HCT116 (cell line): ENCODE results near the gene KIRREL3. TPM values are rescaled to one million over a fixed set of nuclear protein-coding genes. Genes with fewer than 3 reads are reported as not detected.

Experiments
- ATAC-seq: fragments of 200-7000 bp; cut with Tn5 transposase; 2 replicates; pipeline ENCODE4 v1.9.1; 2020; ENCODE audit warnings: mild to moderate bottlenecking, moderate library complexity
- BruUV-seq: library from RNA; stranded (reverse); fragments of 400-500 nt; replicated peaks from 2 replicates; lab custom pipeline; 2021; lab: Mats Ljungman, UMichigan
- CTCF ChIA-PET: fragments of 300-600 bp; sonication (Branson Sonifier 250); formaldehyde crosslinking; loops from one replicate; lab custom pipeline; 2021; ENCODE audit warnings: antibody characterized with exemption; lab: Charles Lee
- POLR2A ChIA-PET: fragments of 300-600, 350-600 bp; sonication (Branson Sonifier 250); formaldehyde crosslinking; loops from one replicate; lab custom pipeline; 2021; ENCODE audit warnings: antibody characterized with exemption; lab: Charles Lee
- RAD21 ChIA-PET, 2 experiments: fragments of 300-600 bp; sonication (Branson Sonifier 250); formaldehyde crosslinking; loops; one replicate each; lab custom pipeline; 2023; ENCODE audit warnings: low total read pairs in 2 of 2; ENCODE audit not compliant: uncharacterized antibody in 2 of 2, unreplicated experiment in 2 of 2, low non-redundant PET in 1 of 2; lab: Charles Lee
- DNase-seq: peaks from one replicate; pipeline ENCODE4 v3.0.0-alpha.2; 2010; ENCODE audit warnings: low read depth, low spot score
- H2AFZ ChIP-seq: fragments of 200-600 bp; shearing (Covaris generic), sonication (generic); 2 replicates; pipeline ENCODE4 v1.6.1; 2017; ENCODE audit warnings: low read depth, mixed run types, mixed read lengths, antibody characterized with exemption, low read length; ENCODE audit not compliant: poor library complexity, severe bottlenecking
- H3K27ac ChIP-seq: 2 replicates; pipeline ENCODE4 v1.5.1; 2012; ENCODE audit warnings: low read depth, low read length
- H3K27me3 ChIP-seq: fragments of 200-600 bp; sonication (generic); 2 replicates; pipeline ENCODE4 v1.6.1; 2016; ENCODE audit warnings: mixed run types, low read length, mixed read lengths; ENCODE audit not compliant: insufficient read depth
- H3K36me3 ChIP-seq, 2 experiments: fragments of 200-500 bp in 1 of 2; fragments of 200-600 bp in 1 of 2; sonication (Bioruptor generic) in 1 of 2; sonication (generic) in 1 of 2; 2 replicates each; pipeline versions ENCODE4 v1.5.1 to v1.6.1; 2014 to 2016; ENCODE audit warnings: low read length in 2 of 2, inconsistent platforms in 1 of 2, mixed read lengths in 1 of 2, mixed run types in 1 of 2; ENCODE audit not compliant: insufficient read depth in 2 of 2, control insufficient read depth in 1 of 2
- H3K4me1 ChIP-seq, 2 experiments: fragments of 200-600 bp in 1 of 2; sonication (generic) in 1 of 2; 2 replicates each; pipeline versions ENCODE4 v1.5.1 to v1.6.1; 2012 to 2017; ENCODE audit warnings: low read length in 2 of 2, inconsistent platforms in 1 of 2, mild to moderate bottlenecking in 1 of 2, mixed read lengths in 1 of 2, mixed run types in 1 of 2, moderate library complexity in 1 of 2; ENCODE audit not compliant: insufficient read depth in 2 of 2, control insufficient read depth in 1 of 2
- H3K4me2 ChIP-seq: fragments of 200-600 bp; sonication (generic); 2 replicates; pipeline ENCODE4 v1.6.1; 2017; ENCODE audit warnings: mixed run types, low read length, mixed read lengths
- H3K4me3 ChIP-seq, 2 experiments: fragments of 200-600 bp in 1 of 2; sonication (generic) in 1 of 2; replicated peaks in 1 of 2; 2 replicates each; pipeline ENCODE4 v1.5.1; 2011 to 2016; ENCODE audit warnings: low read length in 2 of 2, control low read depth in 1 of 2, low read depth in 1 of 2, mild to moderate bottlenecking in 1 of 2, mixed read lengths in 1 of 2, mixed run types in 1 of 2
- H3K79me2 ChIP-seq: fragments of 200-600 bp; sonication (generic); 2 replicates; pipeline ENCODE4 v1.6.1; 2017; ENCODE audit warnings: mild to moderate bottlenecking, mixed run types, low read length, moderate library complexity, mixed read lengths; ENCODE audit not compliant: insufficient read depth
- H3K9ac ChIP-seq: fragments of 200-600 bp; sonication (generic); 2 replicates; pipeline ENCODE4 v1.6.1; 2016; ENCODE audit warnings: low read length, mixed read lengths
- H3K9me2 ChIP-seq: fragments of 200-600 bp; sonication (generic), shearing (Covaris generic); 2 replicates; pipeline ENCODE4 v1.6.1; 2017; ENCODE audit warnings: mixed run types, mild to moderate bottlenecking, moderate library complexity; ENCODE audit not compliant: insufficient read depth
- H3K9me3 ChIP-seq, 2 experiments: fragments of 200-500 bp in 1 of 2; fragments of 200-600 bp in 1 of 2; sonication (Bioruptor generic) in 1 of 2; sonication (generic) in 1 of 2; 2 replicates each; pipeline ENCODE4 v1.6.1; 2014 to 2017; ENCODE audit warnings: low read length in 2 of 2, mixed read lengths in 2 of 2, inconsistent platforms in 1 of 2, low read depth in 1 of 2, mild to moderate bottlenecking in 1 of 2, mixed run types in 1 of 2, moderate library complexity in 1 of 2; ENCODE audit not compliant: control insufficient read depth in 1 of 2, insufficient read depth in 1 of 2
- H4K20me1 ChIP-seq: fragments of 200-600 bp; sonication (generic), shearing (Covaris generic); 2 replicates; pipeline ENCODE4 v1.6.1; 2017; ENCODE audit warnings: mixed run types, mild to moderate bottlenecking, moderate library complexity; ENCODE audit not compliant: insufficient read depth
- CBX3 ChIP-seq: IDR thresholded peaks from 2 replicates; pipeline ENCODE4 v1.6.1; 2012; ENCODE audit warnings: low read depth
- CEBPB ChIP-seq: IDR thresholded peaks from 2 replicates; pipeline ENCODE4 v1.6.1; 2012; ENCODE audit warnings: low read depth
- ELF1 ChIP-seq: IDR thresholded peaks from 2 replicates; pipeline ENCODE4 v1.6.1; 2012; ENCODE audit warnings: low read depth, borderline replicate concordance
- EZH2 ChIP-seq: fragments of 200-600 bp; sonication (generic); IDR thresholded peaks from 2 replicates; pipeline ENCODE4 v1.6.1; 2017; ENCODE audit warnings: antibody characterized with exemption, mixed run types
- EZH2phosphoT487 ChIP-seq: fragments of 200-600 bp; IDR thresholded peaks from 2 replicates; pipeline ENCODE4 v1.6.1; 2018; ENCODE audit warnings: antibody characterized with exemption, borderline replicate concordance
- POLR2A ChIP-seq: IDR thresholded peaks from 2 replicates; pipeline ENCODE4 v1.7.0; 2011; ENCODE audit warnings: borderline replicate concordance; ENCODE audit not compliant: insufficient read depth, insufficient read length; ENCODE audit errors: extremely low read depth
- POLR2AphosphoS5 ChIP-seq: IDR thresholded peaks from 2 replicates; pipeline ENCODE4 v1.6.1; 2011; ENCODE audit warnings: mild to moderate bottlenecking, low read depth, low read length, moderate library complexity
- RAD21 ChIP-seq: IDR thresholded peaks from 2 replicates; pipeline ENCODE4 v1.6.1; 2012; ENCODE audit warnings: low read depth, mild to moderate bottlenecking
- SP1 ChIP-seq: IDR thresholded peaks from 2 replicates; pipeline ENCODE4 v1.6.1; 2012; ENCODE audit warnings: low read depth
- SRF ChIP-seq: IDR thresholded peaks from 2 replicates; pipeline ENCODE4 v1.6.1; 2012; ENCODE audit warnings: low read depth
- TCF7L2 ChIP-seq: IDR thresholded peaks from 2 replicates; pipeline ENCODE4 v1.7.0; 2011; ENCODE audit warnings: borderline replicate concordance, inconsistent platforms; ENCODE audit not compliant: insufficient read depth, insufficient read length; ENCODE audit errors: extremely low read depth
- YY1 ChIP-seq: IDR thresholded peaks from 2 replicates; pipeline ENCODE4 v1.6.1; 2011; ENCODE audit warnings: low read length, low read depth, moderate library complexity, mild to moderate bottlenecking; ENCODE audit not compliant: insufficient replicate concordance; ENCODE audit errors: extremely low read depth
- ZFX ChIP-seq: fragments of 450-650 bp; IDR thresholded peaks from 2 replicates; pipeline ENCODE4 v1.6.1; 2017
- ZNF274 ChIP-seq: fragments of 200-500 bp; sonication (Bioruptor generic); IDR thresholded peaks from 2 replicates; pipeline ENCODE4 v1.6.1; 2014; ENCODE audit warnings: mild to moderate bottlenecking, low read depth, low read length, inconsistent platforms
- intact Hi-C: fragments of 100-400 bp; cut with micrococcal nuclease; formaldehyde crosslinking; loops from 2 replicates; pipeline ENCODE4 v1.10.0; 2022
- total RNA-seq: library from RNA; stranded (reverse); gene quantifications from one replicate; pipeline ENCODE4 v1.2.1, GENCODE V29; 2021; ENCODE audit not compliant: unreplicated experiment
- TF ChIP-seq, protein P1 (sequence below): IDR thresholded peaks from 2 replicates; pipeline ENCODE4 v1.6.1; 2012

Gene KIRREL3
- total RNA-seq, 1 experiment from 2014 or later, result not detected

DNA sequence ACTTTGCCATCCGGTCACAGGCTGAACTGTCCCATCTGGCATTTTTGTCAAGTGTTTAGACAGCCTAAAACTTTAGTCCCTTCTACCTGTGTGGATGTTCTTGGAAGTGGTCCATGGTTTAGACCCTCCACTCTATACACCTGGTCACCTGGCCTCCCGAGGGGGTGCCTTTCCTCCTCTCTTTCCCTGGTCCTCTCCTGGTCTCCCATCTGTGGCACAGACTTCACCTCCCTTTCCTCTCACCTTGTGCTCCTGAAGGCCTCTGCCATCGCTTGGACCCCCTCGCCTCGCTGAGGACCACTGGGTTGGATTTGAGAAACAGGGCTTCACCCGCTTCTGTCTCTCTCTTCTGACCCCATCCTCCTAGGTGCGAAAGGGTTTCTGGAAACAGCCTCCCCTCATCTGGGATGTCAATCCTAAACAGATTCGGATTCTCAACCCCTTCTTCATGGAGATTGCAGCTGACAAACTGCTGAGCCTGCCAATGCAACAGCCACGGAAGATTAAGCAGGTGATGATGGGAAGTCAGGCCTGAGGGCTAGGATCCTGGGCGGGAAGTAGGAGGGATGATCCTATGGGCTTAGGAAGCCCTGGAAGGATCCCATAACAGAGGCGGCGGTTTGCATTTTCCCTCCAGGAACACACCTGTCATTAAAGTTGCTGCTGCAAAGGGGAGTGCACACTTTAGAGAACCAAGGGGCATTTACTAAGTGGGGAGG, 591.5 kb downstream of the KIRREL3 start:
- Histone ChIP-seq H3K27ac (no peak overlapping the region), H4K20me1 (no peaks in the 10 kb centered on the region), H3K9me3 (no peaks in the 10 kb centered on the region), H3K4me3 (no peak overlapping the region), H2AFZ (no peak overlapping the region), H3K9ac (no peak overlapping the region), H3K9me2 (no peaks in the 10 kb centered on the region), H3K4me2 (no peak overlapping the region), H3K27me3 (no peaks in the 10 kb centered on the region), H3K79me2 (no peaks in the 10 kb centered on the region), H3K4me1 (peaks cover 24 to 25% of the 10 kb centered on the region in 2 experiments), H3K36me3 (no peaks in the 10 kb centered on the region; a peak in 1 of 4 replicates)
- ATAC-seq, result no peak
- ChIA-PET POLR2A (no interaction called here), CTCF (no interaction called here), RAD21 (no interaction called here)
- no TSS peak for BruUV-seq
- no peak for TF ChIP-seq SRF
- TF ChIP-seq EZH2, result no peak
- TF ChIP-seq RAD21, result no peak
- TF ChIP-seq YY1, result no peak
- no peak for TF ChIP-seq CEBPB
- TF ChIP-seq, protein P1, sequence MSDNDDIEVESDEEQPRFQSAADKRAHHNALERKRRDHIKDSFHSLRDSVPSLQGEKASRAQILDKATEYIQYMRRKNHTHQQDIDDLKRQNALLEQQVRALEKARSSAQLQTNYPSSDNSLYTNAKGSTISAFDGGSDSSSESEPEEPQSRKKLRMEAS, result no peak
- TF ChIP-seq POLR2AphosphoS5, result no peak
- no peak for TF ChIP-seq POLR2A
- TF ChIP-seq SP1, result no peak
- TF ChIP-seq ZNF274, result no peak
- TF ChIP-seq EZH2phosphoT487, result no peak
- TF ChIP-seq ZFX, result no peak
- no peak for TF ChIP-seq ELF1
- no peak for TF ChIP-seq TCF7L2
- no peak for TF ChIP-seq CBX3
- intact Hi-C loops, result no loop called here
- DNase-seq, result no peak
